ENCODE measurements around the gene PAX3. TPM values are rescaled to one million over a fixed set of nuclear protein-coding genes. Genes with fewer than 3 reads are reported as not detected.

The PAX3 gene
- total and polyA plus RNA-seq, 11 donors = 0.42 TPM; not detected in 10

- Histone ChIP-seq H3K4me3 (no peak overlapping the region), H3K27me3 (no peaks in the 10 kb centered on the region), H3K27ac (no peak overlapping the region), H3K4me1 (no peaks in the 10 kb centered on the region), H3K36me3 (no peaks in the 10 kb centered on the region), H3K9me3 (peaks cover 0 to 33% (median 15%) of the 10 kb centered on the region in 12 donors)
- 84 to 94% (median 89%) methylated on average over 4 of the region's 4 CpGs for WGBS, 4 donors
- intact Hi-C loops (cut with DNase I) = no loop called here
- ATAC-seq (no peak), DNase-seq (no peak)
- no peak for TF ChIP-seq POLR2A (IDR thresholded peaks at IDR 0.05)
- no peak for TF ChIP-seq CTCF (IDR thresholded peaks at IDR 0.05)
Measured at GRCh38 chr2:222330910-222331309, 32.1 kb upstream of the PAX3 start.

DNA sequence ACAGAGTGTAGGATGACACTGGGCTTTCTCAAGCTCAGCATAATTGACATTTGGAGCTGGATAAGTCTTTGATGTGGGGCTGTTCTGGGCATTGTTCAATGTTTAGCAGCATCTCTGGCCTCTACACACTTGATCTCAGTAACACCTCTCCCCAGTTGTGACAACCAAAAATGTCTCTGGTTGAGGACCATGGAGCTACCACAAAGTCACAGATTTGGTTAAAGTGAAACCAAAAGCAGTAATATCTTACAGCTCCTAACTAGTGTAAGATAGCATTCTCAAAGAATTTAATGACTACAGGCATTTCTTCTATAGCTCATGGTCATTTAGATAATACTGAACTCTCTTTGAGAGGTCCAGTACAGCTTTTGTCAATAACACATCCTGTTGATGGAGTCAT, 23.4 kb upstream of the PAX3 start:
- Histone ChIP-seq H3K27ac (no peak overlapping the region), H3K4me1 (peaks cover 0 to 21% (median 8%) of the 10 kb centered on the region in 12 donors), H3K27me3 (peaks cover 0 to 38% (median 4%) of the 10 kb centered on the region in 9 donors), H3K9me3 (no peaks in the 10 kb centered on the region), H3K36me3 (no peaks in the 10 kb centered on the region), H3K4me3 (no peak overlapping the region)
- DNase-seq = no peak
- ATAC-seq = no peak
- TF ChIP-seq CTCF (IDR thresholded peaks at IDR 0.05) (no peak), POLR2A (IDR thresholded peaks at IDR 0.05) (no peak)
- intact Hi-C loops (cut with DNase I) = no loop called here

DNA sequence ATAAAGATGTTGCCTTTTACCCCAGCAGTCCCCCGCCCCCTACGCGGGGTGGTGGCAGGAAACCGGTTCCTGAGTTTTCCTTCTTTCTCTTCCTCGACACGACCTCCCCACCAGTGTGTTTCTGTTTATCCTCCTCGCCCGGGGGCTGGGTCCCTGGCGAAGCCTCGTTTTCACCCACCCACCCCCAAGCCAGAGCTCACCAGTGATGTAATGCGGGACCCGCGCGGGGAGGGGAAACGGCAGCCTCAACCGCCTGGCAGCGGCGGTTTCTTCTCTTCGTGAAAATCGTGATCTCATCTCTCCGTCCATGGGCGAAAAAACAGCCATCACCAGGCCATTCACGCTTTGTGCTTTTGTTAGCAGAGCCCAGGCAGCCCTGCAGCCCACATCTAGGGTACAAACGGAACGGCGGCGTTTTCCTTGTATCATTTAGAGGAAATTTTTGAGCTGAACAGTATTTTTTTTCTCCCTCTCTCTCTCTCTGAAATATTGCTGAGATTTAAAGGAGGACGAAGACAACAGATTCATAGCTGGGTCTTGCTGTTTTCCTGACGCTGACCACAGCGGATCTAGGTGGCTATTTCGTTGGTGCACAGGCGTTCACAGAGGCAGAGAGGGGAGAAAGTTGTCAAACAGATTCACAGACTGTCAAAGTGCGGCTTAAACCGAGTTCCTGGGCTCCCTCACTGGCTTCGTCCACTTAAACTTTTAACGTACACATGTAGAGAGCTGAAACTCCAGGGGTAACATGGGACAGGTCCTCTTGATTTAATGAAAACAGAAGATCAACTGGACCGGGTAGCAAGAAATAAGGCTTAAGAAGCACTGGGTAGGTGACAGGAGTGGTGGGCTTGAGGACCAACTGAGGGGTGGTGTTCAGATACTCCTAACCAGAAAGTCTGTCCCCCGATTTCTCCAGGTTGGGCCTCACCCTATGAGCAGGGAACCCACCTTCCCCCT, 21.9 kb upstream of the PAX3 start:
- no peaks in the 10 kb centered on the region for H3K36me3 ChIP-seq
- ATAC-seq = peak in 3 of 4 donors; percentile 26 to 39 (median 31)
- intact Hi-C loops (cut with DNase I) = no loop called here
- H3K4me3 ChIP-seq = peak overlapping the region; percentile 25 to 68 (median 56)
- TF ChIP-seq CTCF (IDR thresholded peaks at IDR 0.05) (no peak), POLR2A (IDR thresholded peaks at IDR 0.05) (no peak)
- peaks cover 0 to 21% (median 8%) of the 10 kb centered on the region in 12 donors for H3K4me1 ChIP-seq
- peak in 3 of 5 donors; percentile 46 to 68 (median 49) for DNase-seq
- H3K27ac ChIP-seq = peak overlapping the region in 9 of 12 donors; percentile 49 to 70 (median 62)
- H3K9me3 ChIP-seq = no peaks in the 10 kb centered on the region
- peaks cover 0 to 53% (median 10%) of the 10 kb centered on the region in 9 donors for H3K27me3 ChIP-seq
- 12 to 21% (median 14%) methylated on average over 36 to 38 of the region's 38 CpGs for WGBS, 4 donors

Measured in heart left ventricle (tissue), 16 donors.